ENCODE measurements around the gene CAPN14. TPM values are rescaled to one million over a fixed set of nuclear protein-coding genes. Genes with fewer than 3 reads are reported as not detected.

The CAPN14 gene
- total and polyA plus RNA-seq, 4 donors: 0.05 to 0.08 TPM; not detected in 2

DNA sequence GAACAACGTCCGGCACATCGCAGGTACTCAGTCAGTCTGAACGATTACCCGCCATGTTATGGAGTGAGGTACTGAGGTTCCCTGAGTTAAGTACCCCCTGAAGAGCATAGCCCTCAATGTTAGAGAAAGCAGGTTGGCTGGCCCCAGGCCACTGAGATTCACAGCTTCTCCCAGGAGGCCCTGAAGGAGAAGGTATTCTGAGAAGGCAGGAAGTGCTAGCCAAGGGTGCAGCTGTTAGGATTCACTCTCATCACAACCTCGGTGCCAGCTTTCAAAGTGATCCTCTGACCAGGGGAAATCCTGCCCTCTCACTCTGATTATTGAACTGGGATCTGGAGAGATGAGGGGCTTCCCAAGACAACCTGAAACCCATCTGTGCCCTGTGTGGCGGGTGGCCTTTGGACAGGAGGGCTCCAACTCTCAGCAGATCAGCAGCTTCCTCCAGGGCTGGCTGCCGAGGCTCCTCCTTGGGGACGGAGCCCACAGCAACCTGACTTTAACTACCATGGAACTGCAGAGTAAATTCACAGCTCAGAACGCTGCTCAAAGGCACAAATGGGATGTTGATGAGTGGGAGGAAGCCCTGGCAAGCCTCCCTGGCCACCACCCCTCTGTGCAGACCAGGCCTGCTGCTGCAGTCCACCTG, 24.4 kb upstream of the CAPN14 start:
- peak; percentile 21 for DNase-seq (ENCODE audit: low spot score)
- no peaks in the 10 kb centered on the region for H3K9me3 ChIP-seq (ENCODE audit: control insufficient read depth in 4 of 4, low read length in 3 of 4)
- no peaks in the 10 kb centered on the region for H3K27me3 ChIP-seq (ENCODE audit: control insufficient read depth in 4 of 4, insufficient read depth in 4 of 4, low read length in 3 of 4)
- H3K4me3 ChIP-seq (ENCODE audit: low read depth in 1 of 3, low read length in 3 of 3): no peak overlapping the region
- TF ChIP-seq RAD21 (IDR thresholded peaks at IDR 0.05) (no peak), HNF4G (IDR thresholded peaks at IDR 0.05) (no peak), JUND (IDR thresholded peaks at IDR 0.05) (no peak), CTCF (IDR thresholded peaks at IDR 0.05; ENCODE audit: low read depth, low read length, missing input control) (no peak)
- TF ChIP-seq, protein P1, sequence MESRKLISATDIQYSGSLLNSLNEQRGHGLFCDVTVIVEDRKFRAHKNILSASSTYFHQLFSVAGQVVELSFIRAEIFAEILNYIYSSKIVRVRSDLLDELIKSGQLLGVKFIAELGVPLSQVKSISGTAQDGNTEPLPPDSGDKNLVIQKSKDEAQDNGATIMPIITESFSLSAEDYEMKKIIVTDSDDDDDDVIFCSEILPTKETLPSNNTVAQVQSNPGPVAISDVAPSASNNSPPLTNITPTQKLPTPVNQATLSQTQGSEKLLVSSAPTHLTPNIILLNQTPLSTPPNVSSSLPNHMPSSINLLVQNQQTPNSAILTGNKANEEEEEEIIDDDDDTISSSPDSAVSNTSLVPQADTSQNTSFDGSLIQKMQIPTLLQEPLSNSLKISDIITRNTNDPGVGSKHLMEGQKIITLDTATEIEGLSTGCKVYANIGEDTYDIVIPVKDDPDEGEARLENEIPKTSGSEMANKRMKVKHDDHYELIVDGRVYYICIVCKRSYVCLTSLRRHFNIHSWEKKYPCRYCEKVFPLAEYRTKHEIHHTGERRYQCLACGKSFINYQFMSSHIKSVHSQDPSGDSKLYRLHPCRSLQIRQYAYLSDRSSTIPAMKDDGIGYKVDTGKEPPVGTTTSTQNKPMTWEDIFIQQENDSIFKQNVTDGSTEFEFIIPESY (IDR thresholded peaks at IDR 0.05): no peak
- no peaks in the 10 kb centered on the region for H3K4me1 ChIP-seq (ENCODE audit: control insufficient read depth in 4 of 4, insufficient read depth in 4 of 4, low read length in 3 of 4)
- WGBS: 80% methylated on average over 10 of the region's 10 CpGs
- no peak overlapping the region for H3K9ac ChIP-seq (ENCODE audit: low read depth in 1 of 2, low read length in 2 of 2)
- H3K36me3 ChIP-seq (ENCODE audit: control insufficient read depth in 4 of 4, insufficient read depth in 3 of 4, low read depth in 1 of 4, low read length in 3 of 4): no peaks in the 10 kb centered on the region
- H3K27ac ChIP-seq (ENCODE audit: low read depth in 1 of 2, low read length in 2 of 2): no peak overlapping the region

- H3K9ac ChIP-seq (ENCODE audit: low read depth in 1 of 2, low read length in 2 of 2): no peak overlapping the region
- H3K36me3 ChIP-seq (ENCODE audit: control insufficient read depth in 4 of 4, insufficient read depth in 3 of 4, low read depth in 1 of 4, low read length in 3 of 4): no peaks in the 10 kb centered on the region
- H3K4me1 ChIP-seq (ENCODE audit: control insufficient read depth in 4 of 4, insufficient read depth in 4 of 4, low read length in 3 of 4): no peaks in the 10 kb centered on the region
- peak; percentile 32 for DNase-seq (ENCODE audit: low spot score)
- no peak overlapping the region for H3K4me3 ChIP-seq (ENCODE audit: low read depth in 1 of 3, low read length in 3 of 3)
- no peak for TF ChIP-seq CTCF (IDR thresholded peaks at IDR 0.05; ENCODE audit: low read depth, low read length, missing input control)
- TF ChIP-seq FOXA2 (IDR thresholded peaks at IDR 0.05): no peak
- no peak for TF ChIP-seq FOXA1 (IDR thresholded peaks at IDR 0.05)
- no peak for TF ChIP-seq NR2F2 (IDR thresholded peaks at IDR 0.05)
- TF ChIP-seq HNF4A (conservative IDR thresholded peaks at IDR 0.05): no peak
- TF ChIP-seq, protein P1 (IDR thresholded peaks at IDR 0.05): no peak
- TF ChIP-seq HNF4G (IDR thresholded peaks at IDR 0.05): no peak
- TF ChIP-seq GABPA (IDR thresholded peaks at IDR 0.05 in 1 of 2, conservative IDR thresholded peaks at IDR 0.05 in 1 of 2): no peak
- TF ChIP-seq JUND (IDR thresholded peaks at IDR 0.05): no peak
- TF ChIP-seq REST (IDR thresholded peaks at IDR 0.05): no peak
- TF ChIP-seq, protein P2, sequence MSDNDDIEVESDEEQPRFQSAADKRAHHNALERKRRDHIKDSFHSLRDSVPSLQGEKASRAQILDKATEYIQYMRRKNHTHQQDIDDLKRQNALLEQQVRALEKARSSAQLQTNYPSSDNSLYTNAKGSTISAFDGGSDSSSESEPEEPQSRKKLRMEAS (IDR thresholded peaks at IDR 0.05): no peak
- no peak for TF ChIP-seq EGR1 (IDR thresholded peaks at IDR 0.05; ENCODE audit: low read depth in 2 of 2)
- no peak for TF ChIP-seq SP1 (IDR thresholded peaks at IDR 0.05)
- TF ChIP-seq YY1 (IDR thresholded peaks at IDR 0.05): no peak
- TF ChIP-seq, protein P3, sequence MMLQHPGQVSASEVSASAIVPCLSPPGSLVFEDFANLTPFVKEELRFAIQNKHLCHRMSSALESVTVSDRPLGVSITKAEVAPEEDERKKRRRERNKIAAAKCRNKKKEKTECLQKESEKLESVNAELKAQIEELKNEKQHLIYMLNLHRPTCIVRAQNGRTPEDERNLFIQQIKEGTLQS (IDR thresholded peaks at IDR 0.05): no peak
- TF ChIP-seq RAD21 (IDR thresholded peaks at IDR 0.05): no peak
- WGBS: 77% methylated on average over 11 of the region's 11 CpGs
- H3K27me3 ChIP-seq (ENCODE audit: control insufficient read depth in 4 of 4, insufficient read depth in 4 of 4, low read length in 3 of 4): no peaks in the 10 kb centered on the region
- H3K9me3 ChIP-seq (ENCODE audit: control insufficient read depth in 4 of 4, low read length in 3 of 4): no peaks in the 10 kb centered on the region
- peak overlapping the region; percentile 68 to 76 for H3K27ac ChIP-seq (ENCODE audit: low read depth in 1 of 2, low read length in 2 of 2)
Observed at GRCh38 chr2:31240381-31241365, 23.4 kb upstream of the CAPN14 start.

Measured in liver (tissue), 9 donors.